Muscle layer of colon (tissue), 2 donors: ENCODE measurements around the gene CDCA4.

ENCODE experiments used
- H3K27ac ChIP-seq: one replicate; pipeline ENCODE4 v1.7.0; 2013; ENCODE audit warnings: low read depth, mild to moderate bottlenecking, low read length, moderate library complexity
- H3K27me3 ChIP-seq, 2 donors: one replicate each; pipeline ENCODE4 v1.7.0; 2013; ENCODE audit warnings: low read length in 2 of 2, mild to moderate bottlenecking in 2 of 2; ENCODE audit not compliant: insufficient read depth in 2 of 2, control insufficient read depth in 1 of 2
- H3K36me3 ChIP-seq: one replicate; pipeline ENCODE4 v1.7.0; 2013; ENCODE audit warnings: mild to moderate bottlenecking, low read length; ENCODE audit not compliant: insufficient read depth
- H3K4me1 ChIP-seq: one replicate; pipeline ENCODE4 v1.7.0; 2013; ENCODE audit warnings: mild to moderate bottlenecking, low read length; ENCODE audit not compliant: insufficient read depth
- H3K4me3 ChIP-seq, 2 donors: one replicate each; pipeline ENCODE4 v1.7.0; 2013; ENCODE audit warnings: low read length in 2 of 2, low read depth in 1 of 2, mild to moderate bottlenecking in 1 of 2, moderate library complexity in 1 of 2
- H3K9ac ChIP-seq: one replicate; pipeline ENCODE4 v1.7.0; 2013; ENCODE audit warnings: low read length
- H3K9me3 ChIP-seq: one replicate; pipeline ENCODE4 v1.7.0; 2013; ENCODE audit warnings: mild to moderate bottlenecking, low read length
- donor health status: abdominal sarcoma.
- donor health status: Adenocarcinoma of cecum.

The CDCA4 gene

DNA sequence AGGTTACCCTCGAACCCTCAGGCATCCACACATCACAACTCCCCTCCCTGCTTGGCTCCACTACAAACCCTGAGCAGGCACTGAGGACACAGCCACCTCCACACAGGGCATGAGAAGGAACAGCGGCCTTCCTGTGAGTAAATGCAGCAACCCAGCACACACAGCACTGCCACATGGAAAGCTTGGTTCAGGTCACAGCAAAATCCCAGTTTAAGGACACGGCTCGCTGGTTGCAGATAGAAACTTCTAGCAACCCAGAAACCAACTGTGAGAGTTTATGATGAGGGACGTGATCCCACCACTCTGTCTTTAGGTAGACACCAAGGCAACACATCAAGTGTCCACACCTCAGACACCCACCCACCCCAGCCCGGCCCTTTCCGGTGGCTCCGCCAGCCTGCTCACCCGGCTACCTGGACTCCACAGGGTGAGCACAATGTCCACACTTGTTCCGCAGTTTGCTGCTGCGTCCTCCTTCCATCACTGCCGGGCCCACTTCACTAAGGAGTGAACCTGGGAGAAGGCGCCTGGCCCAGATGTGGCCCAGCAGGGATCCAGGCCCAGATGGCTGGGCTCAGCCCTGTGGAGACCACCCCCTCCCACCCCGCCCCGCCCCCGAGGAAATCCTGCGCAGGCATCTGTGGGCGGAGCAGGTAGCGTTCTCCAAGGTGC lies 13.2 kb downstream of the CDCA4 start:
- no peaks in the 10 kb centered on the region for H3K36me3 ChIP-seq

DNA sequence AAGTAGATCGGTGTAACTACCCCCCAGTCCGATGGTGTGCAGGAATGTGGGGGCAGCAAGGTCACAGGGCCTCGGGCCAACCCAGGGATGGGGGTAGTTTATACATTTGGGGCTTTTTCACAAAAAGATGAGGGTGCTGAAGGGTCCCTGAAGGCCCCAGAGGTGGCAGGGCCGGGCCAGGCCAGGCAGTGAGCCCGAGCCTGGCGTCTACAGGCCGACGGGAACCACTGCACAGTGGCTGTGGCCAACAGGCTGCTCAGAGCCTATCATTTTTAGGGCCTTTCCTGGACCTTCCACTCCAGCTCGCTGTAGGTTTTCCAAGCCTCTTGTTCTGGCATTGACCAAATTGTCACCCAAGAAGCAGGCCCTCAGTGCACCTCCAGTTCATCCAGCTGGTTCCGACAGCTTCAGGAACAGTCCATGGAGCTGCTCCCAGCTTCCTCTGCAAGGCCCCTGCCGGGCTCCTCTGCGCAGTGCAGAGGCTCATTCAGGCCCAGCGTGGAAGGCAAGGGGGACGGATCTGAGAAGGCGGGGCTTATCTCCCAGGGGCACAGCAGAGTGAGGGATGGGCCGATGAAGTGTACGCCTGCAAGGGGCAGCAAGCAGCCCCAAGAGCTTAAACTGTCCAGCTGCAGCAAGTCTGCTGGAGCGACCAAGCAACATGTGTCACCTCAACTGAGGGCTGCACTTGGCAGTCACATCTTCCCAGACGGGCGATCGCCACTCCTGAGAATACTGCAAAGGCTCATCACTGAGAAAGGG lies 13.9 kb downstream of the CDCA4 start:
- H3K4me1 ChIP-seq, result peaks cover 15% of the 10 kb centered on the region
- H3K9ac ChIP-seq, result no peak overlapping the region
- H3K36me3 ChIP-seq, result no peaks in the 10 kb centered on the region
- no peaks in the 10 kb centered on the region for H3K9me3 ChIP-seq
- H3K27me3 ChIP-seq, result no peaks in the 10 kb centered on the region
- no peak overlapping the region for H3K4me3 ChIP-seq
- no peak overlapping the region for H3K27ac ChIP-seq

More for the DNA sequence above, 13.2 kb downstream of the CDCA4 start:
- no peak overlapping the region for H3K9ac ChIP-seq
- no peak overlapping the region for H3K4me3 ChIP-seq
- no peak overlapping the region for H3K27ac ChIP-seq
- H3K4me1 ChIP-seq, result peaks cover 19% of the 10 kb centered on the region
- no peaks in the 10 kb centered on the region for H3K9me3 ChIP-seq
- no peaks in the 10 kb centered on the region for H3K27me3 ChIP-seq

DNA sequence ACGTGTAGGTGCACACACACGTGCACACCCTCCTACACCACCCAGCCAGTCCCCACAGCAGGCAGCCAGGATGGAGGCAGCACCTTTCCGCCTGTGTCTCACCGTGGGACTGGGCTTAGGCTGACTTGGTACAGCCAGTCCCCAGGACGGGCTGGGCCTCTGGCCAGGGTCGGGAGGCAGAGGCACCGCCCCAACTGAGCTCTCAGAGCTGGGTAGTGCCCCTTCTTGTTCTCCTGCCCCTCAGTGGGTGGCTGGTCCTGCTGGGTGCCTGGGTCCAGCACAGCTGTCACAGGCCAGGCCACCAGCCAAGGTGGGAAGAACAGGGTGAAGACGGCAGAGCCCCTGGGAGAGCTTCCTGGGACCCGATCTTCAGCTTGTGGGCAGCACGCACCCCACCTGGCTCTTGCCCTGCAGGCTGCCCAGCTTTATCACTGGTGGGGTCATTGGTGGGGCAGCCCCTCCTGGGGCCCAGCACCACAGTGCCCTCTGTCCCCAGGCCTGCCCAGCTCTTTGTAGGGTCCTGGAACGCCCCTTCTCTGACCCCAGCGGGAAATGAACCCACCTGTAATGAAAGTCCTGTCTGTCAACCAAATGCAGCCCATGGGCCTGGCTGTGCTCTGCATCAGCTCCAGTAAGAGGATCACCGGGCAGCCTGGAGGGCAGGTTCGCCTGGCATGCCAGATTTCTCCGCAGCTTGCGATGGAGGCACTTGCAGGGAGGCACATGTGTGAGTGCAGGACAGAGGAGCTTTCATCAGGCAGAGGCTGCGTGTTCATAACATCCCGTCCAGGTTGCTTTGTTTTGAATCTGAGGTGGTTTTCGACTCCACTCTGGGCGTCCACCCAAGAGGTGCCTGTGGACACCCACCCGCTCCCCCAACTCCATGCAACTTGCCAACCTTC lies 14.7 kb downstream of the CDCA4 start:
- Histone ChIP-seq H3K9ac (no peak overlapping the region), H3K36me3 (no peaks in the 10 kb centered on the region), H3K9me3 (no peaks in the 10 kb centered on the region), H3K27ac (no peak overlapping the region), H3K4me1 (peaks cover 7% of the 10 kb centered on the region), H3K4me3 (no peak overlapping the region), H3K27me3 (no peaks in the 10 kb centered on the region)

DNA sequence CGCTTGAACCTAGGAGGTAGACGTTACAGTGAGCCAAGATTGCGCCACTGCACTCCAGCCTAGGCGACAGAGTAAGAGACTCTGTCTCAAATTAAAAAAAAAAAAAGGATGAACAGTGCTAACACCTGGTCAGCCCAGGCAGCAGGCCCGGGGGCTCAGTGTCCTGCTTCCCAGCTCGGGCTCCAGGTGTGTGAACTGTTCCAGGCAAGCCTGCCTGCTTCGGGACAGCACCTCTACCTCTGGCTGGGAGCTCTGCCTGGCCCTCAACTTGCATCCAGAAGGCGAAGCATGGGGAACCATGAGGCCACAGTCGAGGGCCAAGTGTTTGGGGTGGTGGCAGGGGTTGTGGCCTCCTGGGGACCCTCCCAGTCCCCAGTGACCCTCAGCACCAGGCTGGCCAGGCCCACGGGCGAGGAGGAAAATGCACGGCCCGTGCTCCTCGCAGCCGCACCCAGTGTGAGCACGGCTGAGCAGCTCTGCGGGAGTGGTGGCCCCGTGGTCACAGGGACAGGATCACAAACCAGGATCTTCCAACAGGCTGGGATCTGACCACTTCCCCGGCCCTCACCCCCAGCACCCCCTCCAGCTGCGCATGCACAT lies 15.5 kb downstream of the CDCA4 start:
- no peaks in the 10 kb centered on the region for H3K27me3 ChIP-seq
- H3K27ac ChIP-seq, result no peak overlapping the region
- no peak overlapping the region for H3K4me3 ChIP-seq
- no peaks in the 10 kb centered on the region for H3K36me3 ChIP-seq
- peaks cover 4% of the 10 kb centered on the region for H3K4me1 ChIP-seq
- no peaks in the 10 kb centered on the region for H3K9me3 ChIP-seq
- H3K9ac ChIP-seq, result no peak overlapping the region

DNA sequence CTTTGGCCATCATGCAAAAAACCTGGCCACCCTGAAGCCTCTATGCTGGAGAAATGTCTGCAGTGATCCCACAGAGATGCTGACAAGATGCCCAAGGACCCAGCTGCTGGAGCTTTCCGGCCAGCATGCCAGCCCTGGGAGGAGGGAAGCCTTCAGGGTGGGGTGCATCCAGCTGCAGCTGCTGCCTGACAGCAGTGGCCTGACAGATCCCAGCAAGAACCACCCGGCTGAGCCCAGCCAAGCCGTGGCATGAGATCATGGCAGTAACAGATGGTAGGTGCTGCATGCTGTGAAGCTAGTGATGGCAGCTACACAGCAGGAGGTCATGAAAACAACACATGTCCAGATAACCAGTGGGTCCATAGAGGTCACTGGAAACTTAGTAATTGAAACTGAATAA lies 21.5 kb downstream of the CDCA4 start:
- Histone ChIP-seq H3K4me3 (no peak overlapping the region), H3K27me3 (no peaks in the 10 kb centered on the region), H3K36me3 (no peaks in the 10 kb centered on the region), H3K4me1 (no peaks in the 10 kb centered on the region), H3K27ac (no peak overlapping the region), H3K9me3 (no peaks in the 10 kb centered on the region), H3K9ac (no peak overlapping the region)

DNA sequence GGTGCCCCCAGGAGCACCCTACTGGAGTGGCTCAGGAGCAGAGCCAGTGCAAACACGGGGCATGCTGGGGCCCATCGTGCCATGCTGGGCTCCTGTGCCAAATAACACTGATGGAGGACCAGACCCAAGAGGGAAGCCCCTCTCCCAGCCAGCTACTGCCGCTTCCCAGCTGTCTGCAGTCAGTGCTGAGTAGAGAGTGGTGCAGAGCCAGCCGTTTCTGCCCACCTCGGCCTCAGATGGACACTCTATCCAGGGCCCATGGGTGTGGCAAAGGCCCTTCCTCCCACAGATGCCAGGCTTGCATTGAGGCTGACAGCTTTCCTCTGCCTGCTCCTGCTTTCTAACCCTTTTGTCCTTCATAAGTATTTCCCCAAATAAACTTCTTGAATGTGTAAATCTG lies 22.1 kb downstream of the CDCA4 start:
- Histone ChIP-seq H3K27me3 (no peaks in the 10 kb centered on the region), H3K9me3 (no peaks in the 10 kb centered on the region), H3K4me1 (no peaks in the 10 kb centered on the region), H3K27ac (no peak overlapping the region), H3K36me3 (no peaks in the 10 kb centered on the region), H3K9ac (no peak overlapping the region), H3K4me3 (no peak overlapping the region)

DNA sequence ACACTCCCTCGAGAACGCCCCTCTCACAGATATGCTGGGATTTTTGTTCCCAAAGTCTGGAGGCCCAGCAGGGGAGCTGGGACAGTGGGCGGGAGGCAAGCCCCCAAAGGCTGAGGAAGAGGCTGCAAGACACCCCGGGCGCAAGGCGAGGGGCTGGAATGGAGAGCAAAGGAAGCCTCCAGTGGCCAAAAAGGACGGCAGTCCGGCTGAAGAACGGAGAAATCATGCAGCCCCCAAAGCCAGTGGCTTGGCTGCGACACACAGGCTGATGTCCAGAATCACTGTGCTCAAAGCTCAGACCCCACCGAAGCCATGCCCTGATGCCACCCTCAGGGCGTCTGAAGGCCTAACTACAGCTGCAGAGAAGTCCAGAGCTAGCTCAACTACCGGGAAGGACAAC lies 24.4 kb downstream of the CDCA4 start:
- Histone ChIP-seq H3K4me3 (no peak overlapping the region), H3K27ac (no peak overlapping the region), H3K27me3 (no peaks in the 10 kb centered on the region), H3K9me3 (no peaks in the 10 kb centered on the region), H3K4me1 (no peaks in the 10 kb centered on the region), H3K36me3 (peaks cover 6% of the 10 kb centered on the region), H3K9ac (no peak overlapping the region)

DNA sequence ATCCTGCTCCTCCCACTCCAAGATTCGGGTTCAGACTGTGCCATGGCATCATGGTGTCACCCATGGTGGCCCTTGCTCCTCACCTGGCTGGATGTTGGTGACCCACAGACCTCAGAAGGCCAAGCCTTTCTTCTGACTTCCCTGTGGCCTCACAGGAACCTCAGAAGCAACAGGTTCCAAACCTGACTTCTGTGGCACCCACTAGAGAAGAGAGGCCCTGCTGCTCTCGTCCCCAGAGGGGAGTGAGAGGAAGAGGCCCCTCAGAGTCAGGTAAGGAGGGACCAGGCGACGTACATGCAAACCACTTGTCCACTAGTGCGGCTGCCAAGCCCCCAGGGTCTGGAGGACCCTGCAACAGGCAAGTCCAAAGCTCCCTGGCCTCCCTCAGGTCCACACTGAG lies 24.9 kb downstream of the CDCA4 start:
- peaks cover 6% of the 10 kb centered on the region for H3K36me3 ChIP-seq
- no peaks in the 10 kb centered on the region for H3K27me3 ChIP-seq
- no peaks in the 10 kb centered on the region for H3K9me3 ChIP-seq
- no peak overlapping the region for H3K9ac ChIP-seq
- H3K27ac ChIP-seq, result no peak overlapping the region
- H3K4me1 ChIP-seq, result no peaks in the 10 kb centered on the region
- no peak overlapping the region for H3K4me3 ChIP-seq

DNA sequence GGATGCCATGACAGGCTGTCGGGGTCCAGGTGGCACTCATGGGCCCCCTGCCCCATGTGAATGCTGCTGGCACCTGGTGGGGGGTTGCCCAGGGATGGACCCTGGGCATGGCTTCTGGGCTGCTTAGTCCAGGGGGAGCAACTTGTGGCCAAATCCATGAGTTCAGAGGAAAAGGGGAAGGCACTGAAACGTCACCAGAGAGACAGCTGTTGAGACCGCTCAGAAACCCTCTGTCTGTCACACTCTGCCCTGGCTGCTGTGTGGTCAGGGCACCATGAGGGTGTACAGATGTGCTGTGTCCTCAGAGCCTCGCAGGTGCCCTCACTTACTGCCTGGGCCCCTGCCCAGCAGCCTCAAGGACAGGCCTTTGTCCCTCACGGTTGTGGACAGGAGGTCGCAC lies 25.9 kb downstream of the CDCA4 start:
- peaks cover 6% of the 10 kb centered on the region for H3K36me3 ChIP-seq
- no peaks in the 10 kb centered on the region for H3K9me3 ChIP-seq
- H3K27me3 ChIP-seq, result no peaks in the 10 kb centered on the region
- H3K4me1 ChIP-seq, result no peaks in the 10 kb centered on the region
- H3K4me3 ChIP-seq, result no peak overlapping the region
- H3K9ac ChIP-seq, result no peak overlapping the region
- no peak overlapping the region for H3K27ac ChIP-seq

DNA sequence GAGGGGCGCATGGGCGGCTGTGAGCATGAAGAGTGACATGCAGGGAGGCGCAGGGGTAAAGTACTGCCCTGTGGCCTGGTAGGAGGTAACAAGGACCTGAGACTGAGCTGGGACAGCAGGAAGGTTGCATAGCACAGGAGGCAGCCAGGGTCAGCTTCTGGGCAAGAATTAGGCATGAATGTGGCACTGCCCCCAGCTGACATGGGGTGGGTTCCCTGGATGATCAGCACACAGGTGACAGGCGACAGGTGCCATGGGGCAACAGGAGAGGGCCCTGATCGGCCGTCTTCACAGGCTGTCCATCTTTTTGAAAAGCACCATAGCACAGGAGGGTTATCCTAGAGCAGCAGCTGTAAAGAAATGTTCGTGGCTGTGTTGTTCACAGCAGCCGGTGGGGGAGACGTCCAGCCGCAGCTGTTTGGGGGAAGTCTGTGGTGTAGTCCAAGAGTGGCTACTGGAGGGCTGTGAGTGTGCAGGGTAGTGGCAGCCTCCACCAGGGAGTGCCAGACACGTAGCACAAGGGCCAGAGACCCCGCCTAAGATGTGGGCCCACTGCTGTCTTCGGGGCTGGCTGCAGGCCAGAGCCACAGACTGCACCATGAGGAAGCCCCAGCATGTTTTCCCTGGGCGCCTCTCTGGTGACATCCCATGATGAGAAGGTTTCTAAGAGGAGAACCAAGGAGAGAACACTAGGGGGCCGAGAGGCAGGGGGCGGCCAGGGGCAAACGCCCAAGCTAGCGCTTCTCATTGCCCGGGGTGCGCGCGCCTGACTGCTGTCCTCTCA lies 26.9 kb downstream of the CDCA4 start:
- H3K9me3 ChIP-seq, result no peaks in the 10 kb centered on the region
- no peaks in the 10 kb centered on the region for H3K27me3 ChIP-seq
- no peak overlapping the region for H3K9ac ChIP-seq
- H3K4me1 ChIP-seq, result no peaks in the 10 kb centered on the region
- no peak overlapping the region for H3K27ac ChIP-seq
- no peak overlapping the region for H3K4me3 ChIP-seq
- H3K36me3 ChIP-seq, result peaks cover 6% of the 10 kb centered on the region
